HCT116 (cell line): Measurements from ENCODE around the gene ITFG1.

Source experiments
- CBX3 ChIP-seq: IDR thresholded peaks from 2 replicates; pipeline ENCODE4 v1.6.1; 2012; ENCODE audit warnings: low read depth
- CEBPB ChIP-seq: IDR thresholded peaks from 2 replicates; pipeline ENCODE4 v1.6.1; 2012; ENCODE audit warnings: low read depth
- CTCF ChIP-seq, 3 experiments: fragments of 200-600 bp in 1 of 3; sonication (generic) in 1 of 3; IDR thresholded peaks in 2 of 3; conservative IDR thresholded peaks in 1 of 3; 2 replicates each; pipeline ENCODE4 v1.5.1; 2012 to 2017; ENCODE audit warnings: low read depth in 2 of 3, low read length in 2 of 3, antibody characterized with exemption in 1 of 3, borderline replicate concordance in 1 of 3, control low read depth in 1 of 3, mild to moderate bottlenecking in 1 of 3, mixed read lengths in 1 of 3, mixed run types in 1 of 3, moderate library complexity in 1 of 3; ENCODE audit not compliant: insufficient read depth in 1 of 3
- EZH2phosphoT487 ChIP-seq: fragments of 200-600 bp; IDR thresholded peaks from 2 replicates; pipeline ENCODE4 v1.6.1; 2018; ENCODE audit warnings: antibody characterized with exemption, borderline replicate concordance
- MAX ChIP-seq: IDR thresholded peaks from 2 replicates; pipeline ENCODE4 v1.6.1; 2012
- POLR2A ChIP-seq: IDR thresholded peaks from 2 replicates; pipeline ENCODE4 v1.7.0; 2011; ENCODE audit warnings: borderline replicate concordance; ENCODE audit not compliant: insufficient read depth, insufficient read length; ENCODE audit errors: extremely low read depth
- REST ChIP-seq: IDR thresholded peaks from 2 replicates; pipeline ENCODE4 v1.6.1; 2012; ENCODE audit warnings: low read depth
- SIN3A ChIP-seq: IDR thresholded peaks from 2 replicates; pipeline ENCODE4 v1.6.1; 2012; ENCODE audit warnings: low read depth
- ZNF274 ChIP-seq: fragments of 200-500 bp; sonication (Bioruptor generic); IDR thresholded peaks from 2 replicates; pipeline ENCODE4 v1.6.1; 2014; ENCODE audit warnings: mild to moderate bottlenecking, low read depth, low read length, inconsistent platforms

GRCh38 chr16:47162670-47163420 lies 298.0 kb downstream of the ITFG1 start:
- TF ChIP-seq CTCF (IDR thresholded peaks at IDR 0.05 in 2 of 3, conservative IDR thresholded peaks at IDR 0.05 in 1 of 3; ENCODE audit: borderline replicate concordance in 1 of 3, insufficient read depth in 1 of 3, low read depth in 2 of 3, low read length in 2 of 3) (0 out of 6 replicates have a peak, but pooled peaks of 1 of the 3 experiments have one; percentile 3), MAX (no peak), CBX3 (no peak), ZNF274 (no peak), EZH2phosphoT487 (no peak), POLR2A (no peak), CEBPB (no peak), REST (no peak), SIN3A (no peak)
